Neural cell (in vitro differentiated cells): ENCODE data around the gene TCP11. TPM values are rescaled to one million over a fixed set of nuclear protein-coding genes. Genes with fewer than 3 reads are reported as not detected.

Experiments
- H2AFZ ChIP-seq: fragments of 200-600, 300-800 bp; sonication (generic), shearing (Covaris generic); 2 replicates; pipeline ENCODE4 v1.6.0; 2014; ENCODE audit warnings: low read depth, mild to moderate bottlenecking, antibody characterized with exemption, low read length, moderate library complexity
- H3F3A ChIP-seq: fragments of 200-600 bp; shearing (Covaris generic); 2 replicates; pipeline ENCODE4 v1.6.1; 2016; ENCODE audit warnings: mild to moderate bottlenecking, moderate library complexity, mixed read lengths, antibody characterized with exemption, low read length; ENCODE audit not compliant: insufficient read depth, poor library complexity, severe bottlenecking
- H3K27ac ChIP-seq: fragments of 200-600, 300-800 bp; sonication (generic), shearing (Covaris generic); 2 replicates; pipeline ENCODE4 v1.5.1; 2014; ENCODE audit warnings: mild to moderate bottlenecking, low read length, moderate library complexity
- H3K27me3 ChIP-seq: fragments of 300-800, 200-600 bp; sonication (generic), shearing (Covaris generic); 2 replicates; pipeline ENCODE4 v1.6.0; 2014; ENCODE audit warnings: mild to moderate bottlenecking, low read depth, low read length, moderate library complexity; ENCODE audit not compliant: insufficient read depth
- H3K36me3 ChIP-seq: fragments of 300-800, 200-600 bp; sonication (generic), shearing (Covaris generic); 2 replicates; pipeline ENCODE4 v1.5.1; 2014; ENCODE audit warnings: mild to moderate bottlenecking, antibody characterized with exemption, low read length, moderate library complexity; ENCODE audit not compliant: insufficient read depth
- H3K4me2 ChIP-seq: fragments of 300-800, 200-600 bp; sonication (generic), shearing (Covaris generic); 2 replicates; pipeline ENCODE4 v1.6.0; 2014; ENCODE audit warnings: mild to moderate bottlenecking, low read length
- H3K4me3 ChIP-seq: fragments of 300-800, 200-600 bp; sonication (generic), shearing (Covaris generic); 2 replicates; pipeline ENCODE4 v1.5.1; 2014; ENCODE audit warnings: mild to moderate bottlenecking, low read length, moderate library complexity
- H3K79me2 ChIP-seq: fragments of 200-600 bp; shearing (Covaris generic); replicated peaks from 2 replicates; pipeline ENCODE4 v1.6.0; 2014; ENCODE audit warnings: mild to moderate bottlenecking, low read length, moderate library complexity; ENCODE audit not compliant: insufficient read depth
- H3K9ac ChIP-seq: fragments of 300-800, 200-600 bp; sonication (generic), shearing (Covaris generic); 2 replicates; pipeline ENCODE4 v1.6.1; 2016; ENCODE audit warnings: mild to moderate bottlenecking, low read length, mixed read lengths
- H3K9me2 ChIP-seq: fragments of 200-600 bp; shearing (Covaris generic); 2 replicates; pipeline ENCODE4 v1.6.1; 2016; ENCODE audit warnings: mild to moderate bottlenecking, low read length, mixed read lengths; ENCODE audit not compliant: insufficient read depth
- H3K9me3 ChIP-seq: fragments of 200-600, 300-800 bp; sonication (generic), shearing (Covaris generic); 2 replicates; pipeline ENCODE4 v1.6.1; 2016; ENCODE audit warnings: mild to moderate bottlenecking, mixed run types, low read length, moderate library complexity, mixed read lengths
- H4K20me1 ChIP-seq: fragments of 200-600 bp; shearing (Covaris generic); 2 replicates; pipeline ENCODE4 v1.6.1; 2016; ENCODE audit warnings: mild to moderate bottlenecking, mixed run types; ENCODE audit not compliant: insufficient read depth
- EP300 ChIP-seq: fragments of 450-650 bp; conservative IDR thresholded peaks from 2 replicates; pipeline ENCODE4 v1.6.1; 2014; ENCODE audit warnings: antibody characterized with exemption, mild to moderate bottlenecking, moderate library complexity; ENCODE audit not compliant: poor library complexity, severe bottlenecking
- EZH2 ChIP-seq: fragments of 200-600, 300-800 bp; shearing (Covaris generic), sonication (generic); IDR thresholded peaks from 2 replicates; pipeline ENCODE4 v1.6.1; 2014; ENCODE audit warnings: antibody characterized with exemption, low read length, borderline replicate concordance, mild to moderate bottlenecking; ENCODE audit not compliant: insufficient read depth, poor library complexity, severe bottlenecking
- MXI1 ChIP-seq: fragments of 450-650 bp; conservative IDR thresholded peaks from 2 replicates; pipeline ENCODE4 v1.6.1; 2014; ENCODE audit warnings: antibody characterized with exemption, mild to moderate bottlenecking; ENCODE audit not compliant: poor library complexity, severe bottlenecking
- POLR2AphosphoS5 ChIP-seq: IDR thresholded peaks from 2 replicates; pipeline ENCODE4 v1.6.1; 2012
- RAD21 ChIP-seq: fragments of 450-650 bp; conservative IDR thresholded peaks from 2 replicates; pipeline ENCODE4 v1.6.1; 2014; ENCODE audit warnings: antibody characterized with exemption, mild to moderate bottlenecking, moderate library complexity
- SMC3 ChIP-seq: fragments of 450-650 bp; conservative IDR thresholded peaks from 2 replicates; pipeline ENCODE4 v1.6.1; 2014; ENCODE audit warnings: antibody characterized with exemption, mild to moderate bottlenecking, moderate library complexity; ENCODE audit not compliant: poor library complexity
- TAF1 ChIP-seq: IDR thresholded peaks from 2 replicates; pipeline ENCODE4 v1.6.1; 2012; ENCODE audit warnings: low read depth
- polyA plus RNA-seq: library from polyadenylated mRNA; depleted of rRNA; stranded (reverse); fragments of >200 nt; gene quantifications from 2 replicates; pipeline ENCODE4 v1.2.3, GENCODE V29; 2014
- TF ChIP-seq, protein P1 (sequence below): fragments of 450-650 bp; IDR thresholded peaks from 2 replicates; pipeline ENCODE4 v1.5.1; 2014; ENCODE audit warnings: antibody characterized with exemption, mild to moderate bottlenecking, moderate library complexity; ENCODE audit not compliant: poor library complexity, severe bottlenecking
- TF ChIP-seq, protein P2 (sequence below): IDR thresholded peaks from 2 replicates; pipeline ENCODE4 v1.6.1; 2012; ENCODE audit warnings: borderline replicate concordance

Gene TCP11
- polyA plus RNA-seq, 1 donor from 2014 or later: not detected

DNA sequence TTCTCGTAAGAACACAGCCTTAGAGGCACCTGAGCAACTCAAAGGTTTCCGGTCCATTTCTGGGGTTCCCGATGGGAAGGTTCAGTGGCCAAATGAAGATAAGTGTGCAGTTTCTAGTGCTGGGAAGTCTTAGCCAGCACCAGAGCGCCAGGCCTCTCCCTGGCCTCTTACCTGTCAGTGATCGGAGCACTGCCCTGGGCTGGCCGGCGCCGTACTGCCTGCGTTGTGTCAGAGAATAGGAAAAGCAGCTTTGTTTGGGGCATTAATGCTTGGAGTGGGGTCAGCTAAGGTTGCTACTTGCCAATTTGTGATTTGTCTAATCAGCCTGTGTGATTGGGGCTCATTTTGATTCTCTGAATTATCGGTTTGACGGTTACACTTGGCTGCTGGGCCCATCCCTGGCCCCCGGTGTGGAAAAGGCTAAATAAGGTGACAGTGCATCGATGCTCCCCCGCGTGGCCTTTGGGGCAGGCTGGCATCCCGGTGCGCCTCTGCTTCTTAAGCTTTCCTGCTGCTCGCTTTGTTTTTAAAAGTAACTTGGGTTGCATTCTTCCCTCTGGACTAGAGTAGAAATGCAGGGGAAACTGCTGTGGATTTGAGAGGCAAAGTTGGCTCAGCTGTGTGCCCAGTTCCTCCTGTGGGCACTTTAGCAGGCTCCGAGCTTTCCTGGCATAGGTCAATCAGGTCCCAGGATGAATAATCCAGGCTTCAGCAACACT, 51.8 kb downstream of the TCP11 start:
- Histone ChIP-seq H2AFZ (no peak overlapping the region), H3K9me2 (no peaks in the 10 kb centered on the region), H3K79me2 (no peaks in the 10 kb centered on the region), H3K27ac (no peak overlapping the region), H4K20me1 (no peaks in the 10 kb centered on the region), H3F3A (no peaks in the 10 kb centered on the region), H3K4me3 (no peak overlapping the region), H3K9ac (no peak overlapping the region), H3K9me3 (no peaks in the 10 kb centered on the region), H3K27me3 (no peaks in the 10 kb centered on the region), H3K36me3 (no peaks in the 10 kb centered on the region), H3K4me2 (no peak overlapping the region)
- no peak for TF ChIP-seq RAD21
- TF ChIP-seq, protein P1, sequence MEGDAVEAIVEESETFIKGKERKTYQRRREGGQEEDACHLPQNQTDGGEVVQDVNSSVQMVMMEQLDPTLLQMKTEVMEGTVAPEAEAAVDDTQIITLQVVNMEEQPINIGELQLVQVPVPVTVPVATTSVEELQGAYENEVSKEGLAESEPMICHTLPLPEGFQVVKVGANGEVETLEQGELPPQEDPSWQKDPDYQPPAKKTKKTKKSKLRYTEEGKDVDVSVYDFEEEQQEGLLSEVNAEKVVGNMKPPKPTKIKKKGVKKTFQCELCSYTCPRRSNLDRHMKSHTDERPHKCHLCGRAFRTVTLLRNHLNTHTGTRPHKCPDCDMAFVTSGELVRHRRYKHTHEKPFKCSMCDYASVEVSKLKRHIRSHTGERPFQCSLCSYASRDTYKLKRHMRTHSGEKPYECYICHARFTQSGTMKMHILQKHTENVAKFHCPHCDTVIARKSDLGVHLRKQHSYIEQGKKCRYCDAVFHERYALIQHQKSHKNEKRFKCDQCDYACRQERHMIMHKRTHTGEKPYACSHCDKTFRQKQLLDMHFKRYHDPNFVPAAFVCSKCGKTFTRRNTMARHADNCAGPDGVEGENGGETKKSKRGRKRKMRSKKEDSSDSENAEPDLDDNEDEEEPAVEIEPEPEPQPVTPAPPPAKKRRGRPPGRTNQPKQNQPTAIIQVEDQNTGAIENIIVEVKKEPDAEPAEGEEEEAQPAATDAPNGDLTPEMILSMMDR: no peak
- TF ChIP-seq MXI1: no peak
- no peak for TF ChIP-seq POLR2AphosphoS5
- TF ChIP-seq, protein P2, sequence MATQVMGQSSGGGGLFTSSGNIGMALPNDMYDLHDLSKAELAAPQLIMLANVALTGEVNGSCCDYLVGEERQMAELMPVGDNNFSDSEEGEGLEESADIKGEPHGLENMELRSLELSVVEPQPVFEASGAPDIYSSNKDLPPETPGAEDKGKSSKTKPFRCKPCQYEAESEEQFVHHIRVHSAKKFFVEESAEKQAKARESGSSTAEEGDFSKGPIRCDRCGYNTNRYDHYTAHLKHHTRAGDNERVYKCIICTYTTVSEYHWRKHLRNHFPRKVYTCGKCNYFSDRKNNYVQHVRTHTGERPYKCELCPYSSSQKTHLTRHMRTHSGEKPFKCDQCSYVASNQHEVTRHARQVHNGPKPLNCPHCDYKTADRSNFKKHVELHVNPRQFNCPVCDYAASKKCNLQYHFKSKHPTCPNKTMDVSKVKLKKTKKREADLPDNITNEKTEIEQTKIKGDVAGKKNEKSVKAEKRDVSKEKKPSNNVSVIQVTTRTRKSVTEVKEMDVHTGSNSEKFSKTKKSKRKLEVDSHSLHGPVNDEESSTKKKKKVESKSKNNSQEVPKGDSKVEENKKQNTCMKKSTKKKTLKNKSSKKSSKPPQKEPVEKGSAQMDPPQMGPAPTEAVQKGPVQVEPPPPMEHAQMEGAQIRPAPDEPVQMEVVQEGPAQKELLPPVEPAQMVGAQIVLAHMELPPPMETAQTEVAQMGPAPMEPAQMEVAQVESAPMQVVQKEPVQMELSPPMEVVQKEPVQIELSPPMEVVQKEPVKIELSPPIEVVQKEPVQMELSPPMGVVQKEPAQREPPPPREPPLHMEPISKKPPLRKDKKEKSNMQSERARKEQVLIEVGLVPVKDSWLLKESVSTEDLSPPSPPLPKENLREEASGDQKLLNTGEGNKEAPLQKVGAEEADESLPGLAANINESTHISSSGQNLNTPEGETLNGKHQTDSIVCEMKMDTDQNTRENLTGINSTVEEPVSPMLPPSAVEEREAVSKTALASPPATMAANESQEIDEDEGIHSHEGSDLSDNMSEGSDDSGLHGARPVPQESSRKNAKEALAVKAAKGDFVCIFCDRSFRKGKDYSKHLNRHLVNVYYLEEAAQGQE: no peak
- TF ChIP-seq SMC3: no peak
- no peak for TF ChIP-seq TAF1
- TF ChIP-seq EZH2: no peak
- TF ChIP-seq EP300: no peak

DNA sequence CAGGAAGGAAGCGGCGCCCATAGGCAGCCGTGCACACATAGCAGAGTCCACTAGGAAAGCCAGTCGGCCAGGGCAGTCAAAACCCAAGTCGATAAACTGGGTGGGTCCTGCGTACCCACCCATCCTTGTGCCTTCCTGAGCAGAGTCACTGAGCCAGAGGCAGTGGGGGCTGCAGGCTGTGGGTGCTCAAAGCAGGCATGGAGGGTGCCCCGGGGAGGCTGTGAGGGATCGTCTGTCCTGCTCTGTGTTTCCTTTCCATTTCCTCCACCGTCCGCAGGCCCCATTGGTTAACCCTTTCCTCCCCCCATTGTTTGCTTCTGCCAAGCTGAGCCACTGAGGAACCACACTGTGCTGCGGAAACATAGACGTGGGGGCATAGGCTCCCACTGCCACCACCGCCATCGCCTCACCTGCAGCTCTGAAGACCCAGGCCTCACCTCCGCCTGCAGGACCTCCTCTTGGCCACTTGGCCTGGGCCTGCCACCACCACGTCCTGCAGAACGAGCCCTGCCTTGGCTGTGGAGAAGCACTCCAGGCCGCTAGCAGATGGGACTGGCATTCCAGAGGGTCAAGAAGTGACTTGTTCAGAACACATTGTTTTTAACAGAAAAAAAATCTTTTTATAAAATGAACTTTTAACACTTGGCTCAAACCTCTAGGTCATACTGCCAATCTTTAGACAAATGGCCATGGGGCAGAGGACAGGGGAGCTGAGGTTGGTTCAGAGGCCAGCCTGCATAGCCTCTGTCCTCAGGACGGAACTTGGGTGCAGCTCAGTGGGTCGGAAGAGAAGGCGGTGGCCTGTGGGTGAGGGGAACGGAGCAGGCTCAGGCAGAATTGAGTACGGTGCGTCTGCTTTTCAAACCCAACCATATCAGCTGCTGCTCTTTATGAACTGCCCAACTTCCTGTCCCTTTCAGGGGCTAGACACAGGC, 52.6 kb downstream of the TCP11 start:
- no peaks in the 10 kb centered on the region for H3K27me3 ChIP-seq
- no peak overlapping the region for H3K9ac ChIP-seq
- no peak overlapping the region for H3K4me2 ChIP-seq
- H3K4me3 ChIP-seq: no peak overlapping the region
- no peaks in the 10 kb centered on the region for H3F3A ChIP-seq
- no peaks in the 10 kb centered on the region for H3K79me2 ChIP-seq
- no peaks in the 10 kb centered on the region for H4K20me1 ChIP-seq
- TF ChIP-seq POLR2AphosphoS5 (no peak), MXI1 (no peak), EZH2 (no peak), EP300 (no peak), TAF1 (no peak), RAD21 (no peak), SMC3 (no peak)
- TF ChIP-seq, protein P1: no peak
- TF ChIP-seq, protein P2: no peak
- no peak overlapping the region for H3K27ac ChIP-seq
- no peaks in the 10 kb centered on the region for H3K36me3 ChIP-seq
- no peak overlapping the region for H2AFZ ChIP-seq
- no peaks in the 10 kb centered on the region for H3K9me2 ChIP-seq
- H3K9me3 ChIP-seq: no peaks in the 10 kb centered on the region
